WTC11 (cell line): Measurements from ENCODE around the gene GSTK1. TPM values are rescaled to one million over a fixed set of nuclear protein-coding genes. Genes with fewer than 3 reads are reported as not detected.

Experiments
- CREM ChIP-seq: sonication (generic); formaldehyde crosslinking; IDR thresholded peaks from 2 replicates; pipeline ENCODE4 v1.8.1; 2022; ENCODE audit warnings: mild to moderate bottlenecking, missing genetic modification reagents, moderate library complexity
- ELF4 ChIP-seq: sonication (generic); formaldehyde crosslinking; IDR thresholded peaks from 2 replicates; pipeline ENCODE4 v1.8.1; 2022; ENCODE audit warnings: low read depth, mild to moderate bottlenecking, moderate library complexity, missing genetic modification reagents
- IRF2 ChIP-seq: sonication (generic); formaldehyde crosslinking; IDR thresholded peaks from 2 replicates; pipeline ENCODE4 v1.8.0; 2022; ENCODE audit warnings: low read depth, missing genetic modification reagents, borderline replicate concordance
- JAZF1 ChIP-seq: fragments of 250-450 bp; sonication (Bioruptor Pico); IDR thresholded peaks from 2 replicates; pipeline ENCODE4 v1.9.0; 2021; ENCODE audit warnings: moderate library complexity, mild to moderate bottlenecking, inconsistent platforms
- JUN ChIP-seq: sonication (generic); formaldehyde crosslinking; IDR thresholded peaks from 2 replicates; pipeline ENCODE4 v1.8.0; 2023; ENCODE audit warnings: mild to moderate bottlenecking, missing genetic modification reagents
- NFATC4 ChIP-seq: fragments of 250-450 bp; sonication (Bioruptor Pico); IDR thresholded peaks from 2 replicates; pipeline ENCODE4 v1.9.0; 2021; ENCODE audit warnings: mild to moderate bottlenecking
- SOX15 ChIP-seq: fragments of 250-450 bp; sonication (Bioruptor Pico); IDR thresholded peaks from 2 replicates; pipeline ENCODE4 v1.9.0; 2021; ENCODE audit warnings: mild to moderate bottlenecking
- TCF7 ChIP-seq: sonication (generic); formaldehyde crosslinking; IDR thresholded peaks from 2 replicates; pipeline ENCODE4 v1.8.0; 2022; ENCODE audit warnings: mild to moderate bottlenecking, low read depth, missing genetic modification reagents, moderate library complexity
- TEAD1 ChIP-seq: sonication (generic); formaldehyde crosslinking; IDR thresholded peaks from 2 replicates; pipeline ENCODE4 v1.8.0; 2022; ENCODE audit warnings: mild to moderate bottlenecking, missing genetic modification reagents
- ZBTB21 ChIP-seq: sonication (generic); formaldehyde crosslinking; IDR thresholded peaks from 2 replicates; pipeline ENCODE4 v1.8.1; 2023; ENCODE audit warnings: mild to moderate bottlenecking, missing genetic modification reagents, borderline replicate concordance
- ZNF121 ChIP-seq: sonication (generic); formaldehyde crosslinking; IDR thresholded peaks from 2 replicates; pipeline ENCODE4 v1.8.0; 2023; ENCODE audit warnings: missing genetic modification reagents
- ZNF232 ChIP-seq: sonication (generic); formaldehyde crosslinking; IDR thresholded peaks from 2 replicates; pipeline ENCODE4 v1.8.0; 2022; ENCODE audit warnings: mild to moderate bottlenecking, missing genetic modification reagents
- ZNF263 ChIP-seq: sonication (generic); formaldehyde crosslinking; IDR thresholded peaks from 2 replicates; pipeline ENCODE4 v1.8.1; 2022; ENCODE audit warnings: low read depth, mild to moderate bottlenecking, moderate library complexity, missing genetic modification reagents
- total RNA-seq: library from RNA; stranded (reverse); gene quantifications from 3 replicates; pipeline ENCODE4 v1.2.3, GENCODE V29; 2021
- TF ChIP-seq, protein P1 (sequence below): sonication (generic); formaldehyde crosslinking; IDR thresholded peaks from 2 replicates; pipeline ENCODE4 v1.8.1; 2023; ENCODE audit warnings: mild to moderate bottlenecking, missing genetic modification reagents, moderate library complexity
- TF ChIP-seq, protein P2 (sequence below): fragments of 200-600 bp; IDR thresholded peaks from 2 replicates; pipeline ENCODE4 v1.8.0; 2022; ENCODE audit warnings: antibody characterized with exemption
- TF ChIP-seq, protein P3 (sequence below): fragments of 250-450 bp; sonication (Bioruptor Pico); IDR thresholded peaks from 2 replicates; pipeline ENCODE4 v1.8.0; 2021; ENCODE audit warnings: mild to moderate bottlenecking
- TF ChIP-seq, protein P4 (sequence below): sonication (generic); formaldehyde crosslinking; IDR thresholded peaks from 2 replicates; pipeline ENCODE4 v1.8.0; 2023; ENCODE audit warnings: missing genetic modification reagents, mild to moderate bottlenecking, borderline replicate concordance
- TF ChIP-seq, protein P5 (sequence below): sonication (generic); formaldehyde crosslinking; IDR thresholded peaks from 2 replicates; pipeline ENCODE4 v1.8.1; 2022; ENCODE audit warnings: mild to moderate bottlenecking, missing genetic modification reagents, moderate library complexity, borderline replicate concordance
- TF ChIP-seq, protein P6 (sequence below): sonication (generic); formaldehyde crosslinking; IDR thresholded peaks from 2 replicates; pipeline ENCODE4 v1.8.0; 2022; ENCODE audit warnings: mild to moderate bottlenecking, missing genetic modification reagents
- TF ChIP-seq, protein P7 (sequence below): fragments of 250-450 bp; sonication (Bioruptor Pico); IDR thresholded peaks from 2 replicates; pipeline ENCODE4 v1.9.0; 2021; ENCODE audit warnings: mild to moderate bottlenecking, borderline replicate concordance

GSTK1 gene
- total RNA-seq, 1 experiment from 2014 or later, result 30.1 TPM

DNA sequence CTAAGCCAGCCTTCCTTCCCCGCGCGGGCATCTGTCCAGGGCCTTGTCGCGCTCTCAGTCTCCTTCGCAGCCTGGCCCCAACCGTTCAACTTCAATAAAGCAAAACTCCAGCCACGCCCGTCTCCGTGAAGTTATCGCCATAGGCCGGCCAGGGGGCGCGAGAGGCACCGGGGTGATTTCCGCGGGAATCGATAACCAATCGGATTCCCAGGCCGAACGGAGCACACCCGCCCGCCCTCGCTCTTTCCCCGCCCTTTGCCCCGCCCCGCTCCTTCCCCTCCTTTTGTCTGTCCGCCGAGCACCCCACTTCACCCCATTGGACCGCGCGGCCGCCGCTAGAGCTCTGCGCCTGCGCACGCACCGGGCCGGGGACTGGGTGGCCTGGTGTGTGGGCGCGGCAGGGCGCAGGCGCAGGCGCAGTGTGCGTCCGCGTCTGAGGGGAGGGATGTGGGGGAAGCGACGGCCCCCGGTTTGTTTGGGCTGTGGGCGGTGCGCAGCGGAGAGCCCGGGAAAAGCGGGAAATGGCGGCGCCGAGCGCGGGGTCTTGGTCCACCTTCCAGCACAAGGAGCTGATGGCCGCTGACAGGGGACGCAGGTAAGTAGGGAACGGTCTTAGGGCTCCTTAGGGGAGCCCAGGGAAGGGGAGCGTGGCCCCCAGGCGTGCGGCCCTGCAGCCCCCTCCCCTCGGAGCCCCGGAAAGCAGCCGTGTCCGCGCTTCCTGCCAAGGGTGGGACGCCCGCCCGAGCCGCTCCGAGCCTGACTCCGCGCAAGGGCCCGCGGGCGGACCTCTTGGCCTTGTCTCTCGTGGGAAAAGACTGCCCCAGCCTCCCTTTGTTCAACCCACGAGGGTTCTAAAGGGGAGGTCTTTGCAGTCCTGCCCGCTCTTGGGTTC, 24.9 kb downstream of the GSTK1 start, which contains the start of gene CASP2 (continued):
- TF ChIP-seq, protein P1, sequence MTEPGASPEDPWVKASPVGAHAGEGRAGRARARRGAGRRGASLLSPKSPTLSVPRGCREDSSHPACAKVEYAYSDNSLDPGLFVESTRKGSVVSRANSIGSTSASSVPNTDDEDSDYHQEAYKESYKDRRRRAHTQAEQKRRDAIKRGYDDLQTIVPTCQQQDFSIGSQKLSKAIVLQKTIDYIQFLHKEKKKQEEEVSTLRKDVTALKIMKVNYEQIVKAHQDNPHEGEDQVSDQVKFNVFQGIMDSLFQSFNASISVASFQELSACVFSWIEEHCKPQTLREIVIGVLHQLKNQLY (CRISPR knock-in tag), result no peak
- no peak for TF ChIP-seq JAZF1
- no peak; the same call in 1 of the 2 replicates for TF ChIP-seq ZBTB21 (CRISPR knock-in tag)
- TF ChIP-seq TEAD1, result no peak; the same call in 1 of the 2 replicates
- TF ChIP-seq, protein P2, sequence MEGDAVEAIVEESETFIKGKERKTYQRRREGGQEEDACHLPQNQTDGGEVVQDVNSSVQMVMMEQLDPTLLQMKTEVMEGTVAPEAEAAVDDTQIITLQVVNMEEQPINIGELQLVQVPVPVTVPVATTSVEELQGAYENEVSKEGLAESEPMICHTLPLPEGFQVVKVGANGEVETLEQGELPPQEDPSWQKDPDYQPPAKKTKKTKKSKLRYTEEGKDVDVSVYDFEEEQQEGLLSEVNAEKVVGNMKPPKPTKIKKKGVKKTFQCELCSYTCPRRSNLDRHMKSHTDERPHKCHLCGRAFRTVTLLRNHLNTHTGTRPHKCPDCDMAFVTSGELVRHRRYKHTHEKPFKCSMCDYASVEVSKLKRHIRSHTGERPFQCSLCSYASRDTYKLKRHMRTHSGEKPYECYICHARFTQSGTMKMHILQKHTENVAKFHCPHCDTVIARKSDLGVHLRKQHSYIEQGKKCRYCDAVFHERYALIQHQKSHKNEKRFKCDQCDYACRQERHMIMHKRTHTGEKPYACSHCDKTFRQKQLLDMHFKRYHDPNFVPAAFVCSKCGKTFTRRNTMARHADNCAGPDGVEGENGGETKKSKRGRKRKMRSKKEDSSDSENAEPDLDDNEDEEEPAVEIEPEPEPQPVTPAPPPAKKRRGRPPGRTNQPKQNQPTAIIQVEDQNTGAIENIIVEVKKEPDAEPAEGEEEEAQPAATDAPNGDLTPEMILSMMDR, result no peak
- no peak for TF ChIP-seq TCF7
- TF ChIP-seq, protein P3, sequence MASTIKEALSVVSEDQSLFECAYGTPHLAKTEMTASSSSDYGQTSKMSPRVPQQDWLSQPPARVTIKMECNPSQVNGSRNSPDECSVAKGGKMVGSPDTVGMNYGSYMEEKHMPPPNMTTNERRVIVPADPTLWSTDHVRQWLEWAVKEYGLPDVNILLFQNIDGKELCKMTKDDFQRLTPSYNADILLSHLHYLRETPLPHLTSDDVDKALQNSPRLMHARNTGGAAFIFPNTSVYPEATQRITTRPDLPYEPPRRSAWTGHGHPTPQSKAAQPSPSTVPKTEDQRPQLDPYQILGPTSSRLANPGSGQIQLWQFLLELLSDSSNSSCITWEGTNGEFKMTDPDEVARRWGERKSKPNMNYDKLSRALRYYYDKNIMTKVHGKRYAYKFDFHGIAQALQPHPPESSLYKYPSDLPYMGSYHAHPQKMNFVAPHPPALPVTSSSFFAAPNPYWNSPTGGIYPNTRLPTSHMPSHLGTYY (CRISPR knock-in tag), result no peak
- no peak for TF ChIP-seq NFATC4 (CRISPR knock-in tag)
- TF ChIP-seq JUN, result peak; percentile 64; the same call in 1 of the 2 replicates
- TF ChIP-seq, protein P4, sequence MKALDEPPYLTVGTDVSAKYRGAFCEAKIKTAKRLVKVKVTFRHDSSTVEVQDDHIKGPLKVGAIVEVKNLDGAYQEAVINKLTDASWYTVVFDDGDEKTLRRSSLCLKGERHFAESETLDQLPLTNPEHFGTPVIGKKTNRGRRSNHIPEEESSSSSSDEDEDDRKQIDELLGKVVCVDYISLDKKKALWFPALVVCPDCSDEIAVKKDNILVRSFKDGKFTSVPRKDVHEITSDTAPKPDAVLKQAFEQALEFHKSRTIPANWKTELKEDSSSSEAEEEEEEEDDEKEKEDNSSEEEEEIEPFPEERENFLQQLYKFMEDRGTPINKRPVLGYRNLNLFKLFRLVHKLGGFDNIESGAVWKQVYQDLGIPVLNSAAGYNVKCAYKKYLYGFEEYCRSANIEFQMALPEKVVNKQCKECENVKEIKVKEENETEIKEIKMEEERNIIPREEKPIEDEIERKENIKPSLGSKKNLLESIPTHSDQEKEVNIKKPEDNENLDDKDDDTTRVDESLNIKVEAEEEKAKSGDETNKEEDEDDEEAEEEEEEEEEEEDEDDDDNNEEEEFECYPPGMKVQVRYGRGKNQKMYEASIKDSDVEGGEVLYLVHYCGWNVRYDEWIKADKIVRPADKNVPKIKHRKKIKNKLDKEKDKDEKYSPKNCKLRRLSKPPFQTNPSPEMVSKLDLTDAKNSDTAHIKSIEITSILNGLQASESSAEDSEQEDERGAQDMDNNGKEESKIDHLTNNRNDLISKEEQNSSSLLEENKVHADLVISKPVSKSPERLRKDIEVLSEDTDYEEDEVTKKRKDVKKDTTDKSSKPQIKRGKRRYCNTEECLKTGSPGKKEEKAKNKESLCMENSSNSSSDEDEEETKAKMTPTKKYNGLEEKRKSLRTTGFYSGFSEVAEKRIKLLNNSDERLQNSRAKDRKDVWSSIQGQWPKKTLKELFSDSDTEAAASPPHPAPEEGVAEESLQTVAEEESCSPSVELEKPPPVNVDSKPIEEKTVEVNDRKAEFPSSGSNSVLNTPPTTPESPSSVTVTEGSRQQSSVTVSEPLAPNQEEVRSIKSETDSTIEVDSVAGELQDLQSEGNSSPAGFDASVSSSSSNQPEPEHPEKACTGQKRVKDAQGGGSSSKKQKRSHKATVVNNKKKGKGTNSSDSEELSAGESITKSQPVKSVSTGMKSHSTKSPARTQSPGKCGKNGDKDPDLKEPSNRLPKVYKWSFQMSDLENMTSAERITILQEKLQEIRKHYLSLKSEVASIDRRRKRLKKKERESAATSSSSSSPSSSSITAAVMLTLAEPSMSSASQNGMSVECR (CRISPR knock-in tag), result no peak; the same call in 1 of the 2 replicates
- TF ChIP-seq, protein P5, sequence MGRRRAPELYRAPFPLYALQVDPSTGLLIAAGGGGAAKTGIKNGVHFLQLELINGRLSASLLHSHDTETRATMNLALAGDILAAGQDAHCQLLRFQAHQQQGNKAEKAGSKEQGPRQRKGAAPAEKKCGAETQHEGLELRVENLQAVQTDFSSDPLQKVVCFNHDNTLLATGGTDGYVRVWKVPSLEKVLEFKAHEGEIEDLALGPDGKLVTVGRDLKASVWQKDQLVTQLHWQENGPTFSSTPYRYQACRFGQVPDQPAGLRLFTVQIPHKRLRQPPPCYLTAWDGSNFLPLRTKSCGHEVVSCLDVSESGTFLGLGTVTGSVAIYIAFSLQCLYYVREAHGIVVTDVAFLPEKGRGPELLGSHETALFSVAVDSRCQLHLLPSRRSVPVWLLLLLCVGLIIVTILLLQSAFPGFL (CRISPR knock-in tag), result no peak
- no peak for TF ChIP-seq IRF2 (CRISPR knock-in tag)
- TF ChIP-seq ZNF232, result peak; percentile 92
- no peak for TF ChIP-seq ZNF121 (CRISPR knock-in tag)
- TF ChIP-seq ZNF263, result no peak
- no peak for TF ChIP-seq SOX15 (CRISPR knock-in tag)
- TF ChIP-seq, protein P6, sequence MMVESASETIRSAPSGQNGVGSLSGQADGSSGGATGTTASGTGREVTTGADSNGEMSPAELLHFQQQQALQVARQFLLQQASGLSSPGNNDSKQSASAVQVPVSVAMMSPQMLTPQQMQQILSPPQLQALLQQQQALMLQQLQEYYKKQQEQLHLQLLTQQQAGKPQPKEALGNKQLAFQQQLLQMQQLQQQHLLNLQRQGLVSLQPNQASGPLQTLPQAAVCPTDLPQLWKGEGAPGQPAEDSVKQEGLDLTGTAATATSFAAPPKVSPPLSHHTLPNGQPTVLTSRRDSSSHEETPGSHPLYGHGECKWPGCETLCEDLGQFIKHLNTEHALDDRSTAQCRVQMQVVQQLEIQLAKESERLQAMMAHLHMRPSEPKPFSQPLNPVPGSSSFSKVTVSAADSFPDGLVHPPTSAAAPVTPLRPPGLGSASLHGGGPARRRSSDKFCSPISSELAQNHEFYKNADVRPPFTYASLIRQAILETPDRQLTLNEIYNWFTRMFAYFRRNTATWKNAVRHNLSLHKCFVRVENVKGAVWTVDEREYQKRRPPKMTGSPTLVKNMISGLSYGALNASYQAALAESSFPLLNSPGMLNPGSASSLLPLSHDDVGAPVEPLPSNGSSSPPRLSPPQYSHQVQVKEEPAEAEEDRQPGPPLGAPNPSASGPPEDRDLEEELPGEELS (CRISPR knock-in tag), result peak; percentile 85; the same call in 1 of the 2 replicates
- 0 out of 2 replicates have a peak, but pooled peaks have one; percentile 36 for TF ChIP-seq ELF4
- no peak for TF ChIP-seq CREM (CRISPR knock-in tag)
- TF ChIP-seq, protein P7, sequence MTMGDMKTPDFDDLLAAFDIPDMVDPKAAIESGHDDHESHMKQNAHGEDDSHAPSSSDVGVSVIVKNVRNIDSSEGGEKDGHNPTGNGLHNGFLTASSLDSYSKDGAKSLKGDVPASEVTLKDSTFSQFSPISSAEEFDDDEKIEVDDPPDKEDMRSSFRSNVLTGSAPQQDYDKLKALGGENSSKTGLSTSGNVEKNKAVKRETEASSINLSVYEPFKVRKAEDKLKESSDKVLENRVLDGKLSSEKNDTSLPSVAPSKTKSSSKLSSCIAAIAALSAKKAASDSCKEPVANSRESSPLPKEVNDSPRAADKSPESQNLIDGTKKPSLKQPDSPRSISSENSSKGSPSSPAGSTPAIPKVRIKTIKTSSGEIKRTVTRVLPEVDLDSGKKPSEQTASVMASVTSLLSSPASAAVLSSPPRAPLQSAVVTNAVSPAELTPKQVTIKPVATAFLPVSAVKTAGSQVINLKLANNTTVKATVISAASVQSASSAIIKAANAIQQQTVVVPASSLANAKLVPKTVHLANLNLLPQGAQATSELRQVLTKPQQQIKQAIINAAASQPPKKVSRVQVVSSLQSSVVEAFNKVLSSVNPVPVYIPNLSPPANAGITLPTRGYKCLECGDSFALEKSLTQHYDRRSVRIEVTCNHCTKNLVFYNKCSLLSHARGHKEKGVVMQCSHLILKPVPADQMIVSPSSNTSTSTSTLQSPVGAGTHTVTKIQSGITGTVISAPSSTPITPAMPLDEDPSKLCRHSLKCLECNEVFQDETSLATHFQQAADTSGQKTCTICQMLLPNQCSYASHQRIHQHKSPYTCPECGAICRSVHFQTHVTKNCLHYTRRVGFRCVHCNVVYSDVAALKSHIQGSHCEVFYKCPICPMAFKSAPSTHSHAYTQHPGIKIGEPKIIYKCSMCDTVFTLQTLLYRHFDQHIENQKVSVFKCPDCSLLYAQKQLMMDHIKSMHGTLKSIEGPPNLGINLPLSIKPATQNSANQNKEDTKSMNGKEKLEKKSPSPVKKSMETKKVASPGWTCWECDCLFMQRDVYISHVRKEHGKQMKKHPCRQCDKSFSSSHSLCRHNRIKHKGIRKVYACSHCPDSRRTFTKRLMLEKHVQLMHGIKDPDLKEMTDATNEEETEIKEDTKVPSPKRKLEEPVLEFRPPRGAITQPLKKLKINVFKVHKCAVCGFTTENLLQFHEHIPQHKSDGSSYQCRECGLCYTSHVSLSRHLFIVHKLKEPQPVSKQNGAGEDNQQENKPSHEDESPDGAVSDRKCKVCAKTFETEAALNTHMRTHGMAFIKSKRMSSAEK, result no peak
